22Rv1 (cell line): ENCODE measurements around the gene FAM50B.

ENCODE experiments used
- H3K27ac ChIP-seq: fragments of 450-650 bp; 2 replicates; pipeline ENCODE4 v1.5.1; 2017
- ZFX ChIP-seq: fragments of 450-650 bp; IDR thresholded peaks from 2 replicates; pipeline ENCODE4 v1.6.1; 2017; ENCODE audit warnings: antibody characterized with exemption, borderline replicate concordance
- TF ChIP-seq, protein P1 (sequence below): fragments of 450-650 bp; IDR thresholded peaks from 2 replicates; pipeline ENCODE4 v1.5.1; 2017; ENCODE audit warnings: mild to moderate bottlenecking

The FAM50B gene

DNA sequence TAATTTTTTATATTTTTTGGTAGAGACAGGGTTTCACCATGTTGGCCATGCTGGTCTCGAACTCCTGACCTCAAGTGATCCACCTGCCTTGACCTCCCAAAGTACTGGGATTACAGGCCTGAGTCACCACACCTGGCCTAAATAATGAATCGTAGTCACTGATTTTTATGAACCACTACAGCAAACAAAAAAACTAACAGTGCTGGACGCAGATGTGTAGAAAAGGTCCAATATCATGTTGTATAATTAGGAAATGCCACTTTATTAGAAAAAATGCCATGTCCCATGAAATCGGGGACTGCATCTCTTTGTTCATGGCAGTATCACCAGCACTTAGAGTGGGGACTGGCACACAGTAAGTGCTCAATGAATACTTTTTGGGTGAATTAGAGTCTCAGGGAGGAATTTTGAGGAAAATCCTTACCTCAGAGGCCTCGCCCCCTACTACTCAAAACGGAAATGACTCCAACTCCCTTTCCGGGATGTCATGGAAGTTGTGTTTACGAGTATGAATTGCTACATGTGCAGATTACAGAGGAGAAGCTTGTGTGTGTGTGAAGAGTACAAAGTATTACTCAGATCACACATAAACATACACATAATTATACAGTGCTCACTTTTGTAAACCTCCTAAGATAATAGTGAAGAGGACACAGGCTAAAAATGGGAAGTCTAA is 43.6 kb upstream of the FAM50B start:
- H3K27ac ChIP-seq = no peak overlapping the region
- TF ChIP-seq ZFX = no peak
- TF ChIP-seq, protein P1, sequence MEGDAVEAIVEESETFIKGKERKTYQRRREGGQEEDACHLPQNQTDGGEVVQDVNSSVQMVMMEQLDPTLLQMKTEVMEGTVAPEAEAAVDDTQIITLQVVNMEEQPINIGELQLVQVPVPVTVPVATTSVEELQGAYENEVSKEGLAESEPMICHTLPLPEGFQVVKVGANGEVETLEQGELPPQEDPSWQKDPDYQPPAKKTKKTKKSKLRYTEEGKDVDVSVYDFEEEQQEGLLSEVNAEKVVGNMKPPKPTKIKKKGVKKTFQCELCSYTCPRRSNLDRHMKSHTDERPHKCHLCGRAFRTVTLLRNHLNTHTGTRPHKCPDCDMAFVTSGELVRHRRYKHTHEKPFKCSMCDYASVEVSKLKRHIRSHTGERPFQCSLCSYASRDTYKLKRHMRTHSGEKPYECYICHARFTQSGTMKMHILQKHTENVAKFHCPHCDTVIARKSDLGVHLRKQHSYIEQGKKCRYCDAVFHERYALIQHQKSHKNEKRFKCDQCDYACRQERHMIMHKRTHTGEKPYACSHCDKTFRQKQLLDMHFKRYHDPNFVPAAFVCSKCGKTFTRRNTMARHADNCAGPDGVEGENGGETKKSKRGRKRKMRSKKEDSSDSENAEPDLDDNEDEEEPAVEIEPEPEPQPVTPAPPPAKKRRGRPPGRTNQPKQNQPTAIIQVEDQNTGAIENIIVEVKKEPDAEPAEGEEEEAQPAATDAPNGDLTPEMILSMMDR = no peak

DNA sequence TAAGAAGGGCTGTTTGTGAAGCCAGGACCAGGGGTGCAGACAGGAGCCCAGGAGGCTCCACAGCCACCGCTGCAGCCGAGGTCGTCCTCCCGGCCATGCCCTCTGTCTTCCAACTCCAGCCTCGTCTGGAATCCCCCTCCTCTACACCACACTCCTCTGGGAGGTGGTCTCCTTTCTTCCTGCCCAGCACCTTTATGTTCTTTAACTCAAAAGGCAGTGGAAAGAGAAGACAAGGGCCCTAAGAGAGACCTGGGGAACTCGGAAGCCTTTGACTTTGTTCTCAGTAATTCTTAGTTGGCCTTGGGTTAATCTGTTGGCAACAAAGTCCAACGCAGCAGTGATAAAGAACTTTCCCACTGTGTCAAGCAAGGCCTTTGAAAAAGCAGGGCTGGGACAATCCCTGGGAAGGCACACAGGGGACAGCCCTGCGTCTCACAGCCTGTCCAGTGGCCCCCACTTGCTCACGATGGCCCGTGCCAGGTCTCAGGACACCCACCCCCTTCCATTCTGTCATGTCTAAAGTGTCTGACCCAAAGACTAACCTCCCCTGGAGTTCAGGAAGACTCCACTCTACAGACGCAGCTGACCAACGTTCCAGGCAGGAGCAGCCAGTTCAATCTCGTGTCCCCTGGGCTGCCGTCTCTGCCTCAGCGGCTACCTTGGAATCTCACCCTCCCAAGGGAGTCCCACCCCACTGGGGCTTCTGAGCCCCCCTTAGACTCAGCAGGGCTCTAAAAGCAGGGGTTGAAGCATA is 42.8 kb upstream of the FAM50B start:
- H3K27ac ChIP-seq = no peak overlapping the region
- TF ChIP-seq, protein P1 = no peak
- no peak for TF ChIP-seq ZFX

DNA sequence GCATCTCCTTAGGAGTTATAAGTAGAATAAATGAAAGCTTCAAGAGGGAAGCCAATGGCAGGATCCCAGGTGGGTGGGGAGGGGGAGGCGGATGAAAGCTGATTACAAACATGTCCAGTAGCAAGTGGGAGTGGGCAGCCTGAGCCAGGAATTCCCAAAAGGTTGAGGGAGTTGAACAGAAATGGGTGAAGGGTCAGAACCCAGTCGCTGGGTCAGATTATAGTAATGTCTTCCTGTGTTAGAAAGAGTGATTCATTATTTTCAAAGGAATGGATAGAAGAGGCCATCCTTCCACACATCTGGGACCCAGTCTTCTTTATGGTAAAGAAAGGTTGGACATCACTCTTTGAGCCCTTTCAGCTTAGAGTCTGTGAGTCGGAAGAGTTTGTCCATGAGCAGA is 41.0 kb upstream of the FAM50B start:
- no peak overlapping the region for H3K27ac ChIP-seq
- no peak for TF ChIP-seq ZFX

DNA sequence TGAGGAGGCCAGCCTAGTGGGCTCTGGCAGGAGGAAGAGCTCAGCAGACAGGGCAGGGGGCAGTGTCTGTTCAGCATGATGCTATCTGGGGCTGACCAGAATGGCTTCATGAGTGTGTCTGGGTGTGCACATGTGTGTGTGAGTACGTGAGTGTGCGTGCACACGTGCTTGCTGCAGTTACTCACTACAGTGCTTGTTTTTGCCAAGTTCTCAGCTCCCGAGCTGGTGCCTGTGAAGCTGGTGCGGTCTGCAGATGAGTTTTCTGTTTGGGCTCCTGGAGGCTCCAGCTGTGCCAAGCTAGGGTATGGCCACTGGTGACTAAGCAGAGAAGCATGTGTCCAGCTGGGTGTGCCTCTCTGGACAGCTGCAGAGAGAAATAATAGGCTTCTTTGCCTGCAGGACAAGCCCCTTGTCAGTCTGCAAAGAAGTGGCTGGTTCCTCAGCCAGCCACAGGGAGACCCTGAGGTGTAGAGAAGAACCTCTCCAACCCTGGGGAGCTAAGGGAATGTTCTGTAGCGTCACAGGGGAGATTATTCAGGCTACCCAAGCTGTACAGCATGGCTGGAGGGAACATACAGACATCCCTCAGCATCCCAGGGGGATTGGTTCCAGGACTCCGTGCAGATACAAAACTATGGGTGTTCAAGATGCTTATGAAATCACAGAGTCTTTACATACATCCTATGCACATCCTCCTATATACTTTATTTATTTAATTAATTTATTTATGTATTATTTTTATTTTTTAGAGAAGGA is 40.2 kb upstream of the FAM50B start:
- TF ChIP-seq, protein P1 = no peak
- TF ChIP-seq ZFX = no peak
- H3K27ac ChIP-seq = no peak overlapping the region

DNA sequence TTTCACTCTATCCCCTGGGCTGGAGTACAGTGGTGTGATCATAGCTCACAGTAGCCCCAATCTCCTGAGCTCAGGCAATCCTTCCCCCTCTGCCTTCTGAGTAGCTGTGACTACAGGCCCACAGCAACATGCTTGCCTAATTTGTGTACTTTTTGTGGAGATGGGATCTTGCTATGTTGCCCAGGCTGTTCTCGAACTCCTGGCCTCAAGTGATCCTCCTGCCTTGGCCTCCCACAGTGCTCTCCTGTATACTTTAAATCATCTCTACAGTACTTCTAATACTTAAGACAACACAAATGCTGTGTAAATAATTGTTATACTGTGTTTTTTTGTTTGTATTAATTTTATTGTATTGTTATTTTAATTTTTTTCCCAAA is 39.7 kb upstream of the FAM50B start:
- H3K27ac ChIP-seq = no peak overlapping the region
- TF ChIP-seq, protein P1 = no peak
- TF ChIP-seq ZFX = no peak

DNA sequence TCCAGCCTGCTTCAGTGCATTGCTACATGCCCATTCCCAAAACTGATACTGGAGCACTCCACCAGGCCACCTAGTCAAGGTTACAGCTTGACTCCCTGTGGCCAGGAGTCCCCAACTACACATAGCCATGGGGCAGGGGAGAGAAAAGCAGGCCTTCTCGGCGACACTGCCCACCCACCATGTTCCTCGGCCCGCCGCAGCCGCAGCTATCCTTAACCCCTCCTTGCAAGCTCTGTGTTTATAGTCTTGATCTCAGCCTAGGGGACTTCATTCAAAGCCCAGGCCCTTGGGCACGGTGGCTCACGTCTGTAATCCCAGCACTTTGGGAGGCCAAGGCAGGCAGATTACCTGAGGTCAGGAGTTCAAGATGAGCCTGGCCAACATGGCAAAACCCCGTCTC is 39.2 kb upstream of the FAM50B start:
- H3K27ac ChIP-seq = no peak overlapping the region
- TF ChIP-seq, protein P1 = no peak
- TF ChIP-seq ZFX = no peak

DNA sequence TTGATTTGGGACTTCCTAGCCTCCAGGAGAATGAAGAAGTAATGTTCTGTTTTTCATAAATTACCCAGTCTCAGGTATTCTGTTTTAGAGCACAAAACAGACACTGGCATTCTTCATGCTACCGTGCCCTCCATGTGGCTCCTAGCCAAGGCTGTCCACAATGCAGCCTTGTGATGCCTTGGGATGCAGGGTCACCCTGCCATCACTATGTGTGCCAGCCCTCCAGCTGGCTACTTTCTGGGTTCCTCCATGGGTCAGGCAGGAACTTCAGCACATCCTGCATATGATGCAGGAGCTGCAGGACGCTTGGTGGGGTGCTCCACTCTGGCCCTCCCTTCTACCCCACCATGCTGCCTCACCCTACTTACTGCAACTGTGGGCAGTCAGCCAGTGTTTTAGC is 38.0 kb upstream of the FAM50B start:
- TF ChIP-seq, protein P1 = no peak
- no peak for TF ChIP-seq ZFX
- no peak overlapping the region for H3K27ac ChIP-seq
